Esophagus mucosa (tissue), 1 donor: ENCODE results near the gene NXPH3. TPM values are rescaled to one million over a fixed set of nuclear protein-coding genes. Genes with fewer than 3 reads are reported as not detected.

Experiments used
- ATAC-seq: fragments of 200-7000 bp; cut with Tn5 transposase; one replicate; pipeline ENCODE4 v1.9.1; 2020
- total RNA-seq: library from RNA; stranded (reverse); gene quantifications from one replicate; pipeline ENCODE4 v1.2.4, GENCODE V29; 2023
- donor health status: DM: yes; HTN: yes; CAD: no.

NXPH3 gene
- total RNA-seq, 1 donor from 2014 or later: 0.16 TPM

GRCh38 chr17:49630113-49630900 is 54.6 kb downstream of the NXPH3 start:
- no peak for ATAC-seq

DNA sequence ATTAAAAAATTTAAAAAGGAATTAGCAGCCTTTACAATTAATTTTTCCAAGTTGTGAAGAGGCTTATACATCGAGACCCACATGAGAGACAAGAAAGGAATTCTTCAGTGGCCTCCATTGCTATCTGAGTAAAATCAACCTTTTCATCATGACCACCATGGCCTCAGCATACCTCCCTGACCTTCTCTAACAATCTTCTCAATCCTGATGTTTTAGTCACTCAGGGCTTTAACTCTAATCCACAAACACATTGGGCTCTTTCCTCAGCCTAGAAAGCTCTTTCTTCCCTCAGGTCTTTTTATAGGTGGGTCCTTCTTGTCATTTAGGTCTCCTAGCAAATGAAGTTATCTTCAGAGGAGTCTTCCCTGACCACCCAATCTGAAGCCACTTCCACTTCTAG is 55.8 kb downstream of the NXPH3 start:
- ATAC-seq: no peak

Other genes with a start within 250 kb of the NXPH3 start
- gene ZNF652, start 213.6 kb upstream of the NXPH3 start, total RNA-seq: 10.9 TPM
- gene PHB1, start 161.0 kb upstream of the NXPH3 start, total RNA-seq: 141 TPM
- gene NGFR, start 80.6 kb upstream of the NXPH3 start, total RNA-seq: 6.5 TPM
- gene SPOP, start 102.2 kb downstream of the NXPH3 start, total RNA-seq: 27.9 TPM
- gene SLC35B1, start 132.1 kb downstream of the NXPH3 start, total RNA-seq: 37.2 TPM
- 3.9 TPM for gene FAM117A, start 188.3 kb downstream of the NXPH3 start, total RNA-seq
- 33.7 TPM for gene KAT7, start 212.8 kb downstream of the NXPH3 start, total RNA-seq